Measurements from ENCODE around the gene MREG. TPM values are rescaled to one million over a fixed set of nuclear protein-coding genes. Genes with fewer than 3 reads are reported as not detected.

MREG gene
- total and polyA plus RNA-seq, 9 donors, result 0.85 to 5.4 (median 2.1) TPM

GRCh38 chr2:216008387-216008786, 5.0 kb downstream of the MREG start:
- TF ChIP-seq EP300 (IDR thresholded peaks at IDR 0.05) (no peak), POLR2A (IDR thresholded peaks at IDR 0.05) (no peak), CTCF (IDR thresholded peaks at IDR 0.05) (no peak)
- DNase-seq, result no peak
- no peak overlapping the region for H3K4me3 ChIP-seq
- H3K27ac ChIP-seq, result no peak overlapping the region
- no peaks in the 10 kb centered on the region for H3K36me3 ChIP-seq
- intact Hi-C loops (cut with DNase I), result no loop called here
- no peaks in the 10 kb centered on the region for H3K4me1 ChIP-seq (ENCODE audit: insufficient read depth)
- 90 to 95% (median 93%) methylated on average over 3 of the region's 3 CpGs for WGBS, 3 donors
- H3K9me3 ChIP-seq, result no peaks in the 10 kb centered on the region
- H3K27me3 ChIP-seq, result no peaks in the 10 kb centered on the region

GRCh38 chr2:216006164-216006663, 7.1 kb downstream of the MREG start:
- Histone ChIP-seq H3K27me3 (no peaks in the 10 kb centered on the region), H3K27ac (no peak overlapping the region)

GRCh38 chr2:216004697-216005283, 8.6 kb downstream of the MREG start:
- H3K4me1 ChIP-seq (ENCODE audit: insufficient read depth), result peaks cover 1% of the 10 kb centered on the region
- no peak overlapping the region for H3K4me3 ChIP-seq
- no peaks in the 10 kb centered on the region for H3K27me3 ChIP-seq
- H3K27ac ChIP-seq, result no peak overlapping the region
- no peak for DNase-seq
- 91 to 93% (median 93%) methylated on average over 3 of the region's 3 CpGs for WGBS, 3 donors
- H3K36me3 ChIP-seq, result no peaks in the 10 kb centered on the region
- no peaks in the 10 kb centered on the region for H3K9me3 ChIP-seq
- intact Hi-C loops (cut with DNase I), result no loop called here
- no peak for TF ChIP-seq EP300 (IDR thresholded peaks at IDR 0.05)
- no peak for TF ChIP-seq CTCF (IDR thresholded peaks at IDR 0.05)
- no peak for TF ChIP-seq POLR2A (IDR thresholded peaks at IDR 0.05)

More at GRCh38 chr2:216006164-216006663, 7.1 kb downstream of the MREG start:
- Histone ChIP-seq H3K4me3 (no peak overlapping the region), H3K4me1 (ENCODE audit: insufficient read depth) (peaks cover 1% of the 10 kb centered on the region), H3K36me3 (no peaks in the 10 kb centered on the region), H3K9me3 (no peaks in the 10 kb centered on the region)
- intact Hi-C loops (cut with DNase I), result no loop called here
- no peak for DNase-seq
- TF ChIP-seq CTCF (IDR thresholded peaks at IDR 0.05) (no peak), EP300 (IDR thresholded peaks at IDR 0.05) (no peak), POLR2A (IDR thresholded peaks at IDR 0.05) (no peak)
- 23 to 41% (median 33%) methylated on average over 10 of the region's 10 CpGs for WGBS, 3 donors

GRCh38 chr2:216003876-216004696, 9.3 kb downstream of the MREG start:
- intact Hi-C loops (cut with DNase I), result no loop called here
- Histone ChIP-seq H3K36me3 (no peaks in the 10 kb centered on the region), H3K27ac (no peak overlapping the region), H3K9me3 (no peaks in the 10 kb centered on the region), H3K4me1 (ENCODE audit: insufficient read depth) (peaks cover 1% of the 10 kb centered on the region), H3K27me3 (no peaks in the 10 kb centered on the region), H3K4me3 (no peak overlapping the region)
- TF ChIP-seq EP300 (IDR thresholded peaks at IDR 0.05) (no peak), CTCF (IDR thresholded peaks at IDR 0.05) (no peak), POLR2A (IDR thresholded peaks at IDR 0.05) (no peak)
- WGBS, 3 donors, result 74 to 85% (median 78%) methylated on average over 6 of the region's 6 CpGs
- DNase-seq, result no peak
